SK-N-SH treated with all-trans-retinoic acid at 6 μM for 48 hours (cell line): ENCODE data around the gene TMEM231.

Source experiments
- ATAC-seq: fragments of 200-7000 bp; cut with Tn5 transposase; 3 replicates; pipeline ENCODE4 v1.9.1; 2020; ENCODE audit warnings: mild to moderate bottlenecking, moderate library complexity
- ARNTL ChIP-seq: fragments of 450-650 bp; formaldehyde crosslinking; IDR thresholded peaks from 2 replicates; pipeline ENCODE4 v1.5.0; 2020; ENCODE audit warnings: low read depth, mild to moderate bottlenecking, moderate library complexity, borderline replicate concordance
- BACH2 ChIP-seq: fragments of 250-450 bp; sonication (Bioruptor Pico); IDR thresholded peaks from 2 replicates; pipeline ENCODE4 v1.9.0; 2021; ENCODE audit warnings: mild to moderate bottlenecking, borderline replicate concordance
- CSDC2 ChIP-seq: fragments of 250-450 bp; sonication (Bioruptor Pico); IDR thresholded peaks from 2 replicates; pipeline ENCODE4 v1.5.0; 2020; ENCODE audit warnings: mild to moderate bottlenecking, moderate library complexity
- ESRRG ChIP-seq: fragments of 250-450 bp; sonication (Bioruptor Pico); IDR thresholded peaks from 2 replicates; pipeline ENCODE4 v1.6.1; 2021; ENCODE audit warnings: mild to moderate bottlenecking
- GLIS3 ChIP-seq: fragments of 250-450 bp; sonication (Bioruptor Pico); IDR thresholded peaks from 2 replicates; pipeline ENCODE4 v1.5.0; 2020; ENCODE audit warnings: mild to moderate bottlenecking, moderate library complexity
- PPARA ChIP-seq: fragments of 250-450 bp; sonication (Bioruptor Pico); IDR thresholded peaks from 2 replicates; pipeline ENCODE4 v1.5.0; 2020; ENCODE audit warnings: mild to moderate bottlenecking, borderline replicate concordance
- RARB ChIP-seq: fragments of 250-450 bp; sonication (Bioruptor Pico); IDR thresholded peaks from 2 replicates; pipeline ENCODE4 v1.8.0; 2021; ENCODE audit warnings: mild to moderate bottlenecking, moderate library complexity
- SNAI2 ChIP-seq: fragments of 250-450 bp; sonication (Bioruptor Pico); IDR thresholded peaks from 2 replicates; pipeline ENCODE4 v1.5.0; 2020; ENCODE audit warnings: mild to moderate bottlenecking, moderate library complexity
- TCF4 ChIP-seq: fragments of 250-450 bp; sonication (Bioruptor Pico); IDR thresholded peaks from 2 replicates; pipeline ENCODE4 v1.8.0; 2021; ENCODE audit warnings: mild to moderate bottlenecking, moderate library complexity, borderline replicate concordance
- TOX ChIP-seq: fragments of 250-450 bp; sonication (Bioruptor Pico); IDR thresholded peaks from 2 replicates; pipeline ENCODE4 v1.8.0; 2021; ENCODE audit warnings: mild to moderate bottlenecking, moderate library complexity, borderline replicate concordance
- ZC3H10 ChIP-seq: fragments of 250-450 bp; sonication (Bioruptor Pico); IDR thresholded peaks from 2 replicates; pipeline ENCODE4 v1.5.1; 2021; ENCODE audit warnings: mild to moderate bottlenecking, moderate library complexity
- ZFP3 ChIP-seq: fragments of 250-450 bp; sonication (Bioruptor Pico); IDR thresholded peaks from 2 replicates; pipeline ENCODE4 v1.5.0; 2020; ENCODE audit warnings: mild to moderate bottlenecking, moderate library complexity
- ZFP30 ChIP-seq: fragments of 450-650 bp; formaldehyde crosslinking; IDR thresholded peaks from 2 replicates; pipeline ENCODE4 v1.5.0; 2022; ENCODE audit warnings: mild to moderate bottlenecking, moderate library complexity
- ZNF565 ChIP-seq: fragments of 450-650 bp; formaldehyde crosslinking; conservative IDR thresholded peaks from 2 replicates; pipeline ENCODE4 v1.5.0; 2020; ENCODE audit warnings: low read depth, mild to moderate bottlenecking, moderate library complexity
- ZNF70 ChIP-seq: fragments of 450-650 bp; formaldehyde crosslinking; IDR thresholded peaks from 2 replicates; pipeline ENCODE4 v1.5.0; 2020; ENCODE audit warnings: mild to moderate bottlenecking, moderate library complexity
- ZNF8 ChIP-seq: fragments of 450-650 bp; formaldehyde crosslinking; IDR thresholded peaks from 2 replicates; pipeline ENCODE4 v1.5.0; 2020; ENCODE audit warnings: mild to moderate bottlenecking, moderate library complexity
- TF ChIP-seq, protein P1 (sequence below): fragments of 250-450 bp; sonication (Bioruptor Pico); IDR thresholded peaks from 2 replicates; pipeline ENCODE4 v1.5.1; 2021; ENCODE audit warnings: mild to moderate bottlenecking, moderate library complexity
- TF ChIP-seq, protein P2 (sequence below): fragments of 250-450 bp; sonication (Bioruptor Pico); IDR thresholded peaks from 2 replicates; pipeline ENCODE4 v1.5.1; 2020; ENCODE audit warnings: low read depth, mild to moderate bottlenecking, moderate library complexity
- TF ChIP-seq, protein P3 (sequence below): fragments of 250-450 bp; sonication (Bioruptor Pico); IDR thresholded peaks from 2 replicates; pipeline ENCODE4 v1.5.0; 2020; ENCODE audit warnings: mild to moderate bottlenecking, moderate library complexity
- TF ChIP-seq, protein P4 (sequence below): fragments of 250-450 bp; sonication (Bioruptor Pico); IDR thresholded peaks from 2 replicates; pipeline ENCODE4 v1.8.0; 2021; ENCODE audit warnings: low read depth, mild to moderate bottlenecking, moderate library complexity, borderline replicate concordance
- TF ChIP-seq, protein P5 (sequence below): fragments of 250-450 bp; sonication (Bioruptor Pico); IDR thresholded peaks from 2 replicates; pipeline ENCODE4 v1.8.0; 2020; ENCODE audit warnings: mild to moderate bottlenecking, moderate library complexity, borderline replicate concordance

Gene TMEM231

DNA sequence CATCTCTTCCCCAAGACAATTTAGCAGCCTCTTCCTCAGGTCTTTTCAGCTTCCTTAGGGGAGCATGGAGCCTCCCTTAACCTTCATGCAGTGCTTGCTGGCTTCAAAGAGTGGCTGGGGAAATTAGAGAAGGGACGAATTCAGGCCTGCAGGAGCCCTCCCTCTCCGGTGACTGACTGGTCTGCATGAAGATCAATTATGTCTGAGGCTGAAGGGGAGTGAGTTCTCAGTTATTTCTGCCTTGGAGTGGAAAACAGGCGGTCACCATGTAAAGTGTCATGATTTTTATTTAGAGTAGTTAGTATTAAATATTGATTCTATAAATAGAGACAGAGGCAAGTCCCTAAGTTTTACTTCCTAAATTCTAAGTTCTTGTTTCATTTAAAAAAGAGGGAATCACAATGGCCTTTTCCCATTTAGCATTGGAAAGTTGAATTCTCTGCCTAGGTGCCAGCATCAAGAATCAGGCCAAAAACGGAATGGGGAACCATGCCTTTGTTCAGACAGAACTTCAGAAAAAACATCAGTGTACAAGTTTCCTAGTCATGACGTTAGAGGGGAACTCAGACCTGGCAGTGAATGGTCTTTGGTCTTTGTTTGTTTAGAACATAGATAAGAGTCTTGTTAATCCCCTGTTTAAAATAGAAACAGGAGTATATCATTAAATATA lies 14.5 kb upstream of the TMEM231 start (continued):
- TF ChIP-seq, protein P1, sequence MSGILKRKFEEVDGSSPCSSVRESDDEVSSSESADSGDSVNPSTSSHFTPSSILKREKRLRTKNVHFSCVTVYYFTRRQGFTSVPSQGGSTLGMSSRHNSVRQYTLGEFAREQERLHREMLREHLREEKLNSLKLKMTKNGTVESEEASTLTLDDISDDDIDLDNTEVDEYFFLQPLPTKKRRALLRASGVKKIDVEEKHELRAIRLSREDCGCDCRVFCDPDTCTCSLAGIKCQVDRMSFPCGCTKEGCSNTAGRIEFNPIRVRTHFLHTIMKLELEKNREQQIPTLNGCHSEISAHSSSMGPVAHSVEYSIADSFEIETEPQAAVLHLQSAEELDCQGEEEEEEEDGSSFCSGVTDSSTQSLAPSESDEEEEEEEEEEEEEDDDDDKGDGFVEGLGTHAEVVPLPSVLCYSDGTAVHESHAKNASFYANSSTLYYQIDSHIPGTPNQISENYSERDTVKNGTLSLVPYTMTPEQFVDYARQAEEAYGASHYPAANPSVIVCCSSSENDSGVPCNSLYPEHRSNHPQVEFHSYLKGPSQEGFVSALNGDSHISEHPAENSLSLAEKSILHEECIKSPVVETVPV (CRISPR knock-in tag), result no peak
- TF ChIP-seq, all 23 proteins: peak for 0

DNA sequence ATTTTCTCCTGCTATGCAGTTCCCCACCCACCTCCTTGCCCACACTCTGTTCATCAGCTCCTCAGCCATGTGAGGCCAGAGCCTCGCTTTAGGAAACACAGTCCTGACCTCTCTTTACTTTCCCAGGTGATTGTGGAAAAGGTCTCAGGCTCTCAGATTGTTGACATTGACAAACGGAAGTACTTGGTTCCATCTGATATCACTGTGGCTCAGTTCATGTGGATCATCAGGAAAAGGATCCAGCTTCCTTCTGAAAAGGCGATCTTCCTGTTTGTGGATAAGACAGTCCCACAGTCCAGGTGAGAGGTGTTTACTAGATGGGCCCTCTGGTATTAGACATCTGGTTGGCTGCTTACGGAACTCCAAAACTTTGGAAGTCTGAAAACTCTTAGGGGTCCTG lies 11.9 kb upstream of the TMEM231 start:
- ATAC-seq, result no peak

DNA sequence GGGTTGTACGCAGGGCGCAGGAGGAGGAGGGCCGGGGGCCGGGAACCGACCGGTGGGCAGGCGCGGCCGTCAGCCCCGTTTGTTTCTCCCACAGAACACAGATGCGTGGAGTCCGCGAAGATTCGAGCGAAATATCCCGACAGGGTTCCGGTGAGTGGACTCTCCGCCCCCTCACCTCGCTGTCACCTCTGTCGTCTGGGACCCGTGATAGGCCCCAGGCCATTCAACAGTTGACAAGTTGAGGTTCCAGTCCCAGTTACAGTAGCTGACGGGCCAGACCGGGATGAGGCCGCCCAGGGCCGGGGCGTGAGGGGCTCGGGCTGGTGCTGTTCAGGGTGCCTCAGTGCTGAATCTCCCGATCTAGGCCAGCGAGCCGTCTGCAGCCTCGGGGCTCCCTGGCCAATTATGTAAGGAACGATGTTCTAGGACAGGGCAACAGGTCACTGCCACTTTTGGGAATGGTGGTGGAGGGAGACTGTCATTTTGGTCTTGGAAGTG lies 10.8 kb upstream of the TMEM231 start:
- TF ChIP-seq BACH2 (CRISPR knock-in tag), result no peak
- no peak for TF ChIP-seq ZFP30 (CRISPR knock-in tag)
- TF ChIP-seq ZNF8 (CRISPR knock-in tag), result no peak
- TF ChIP-seq PPARA (CRISPR knock-in tag), result no peak
- TF ChIP-seq, protein P2, sequence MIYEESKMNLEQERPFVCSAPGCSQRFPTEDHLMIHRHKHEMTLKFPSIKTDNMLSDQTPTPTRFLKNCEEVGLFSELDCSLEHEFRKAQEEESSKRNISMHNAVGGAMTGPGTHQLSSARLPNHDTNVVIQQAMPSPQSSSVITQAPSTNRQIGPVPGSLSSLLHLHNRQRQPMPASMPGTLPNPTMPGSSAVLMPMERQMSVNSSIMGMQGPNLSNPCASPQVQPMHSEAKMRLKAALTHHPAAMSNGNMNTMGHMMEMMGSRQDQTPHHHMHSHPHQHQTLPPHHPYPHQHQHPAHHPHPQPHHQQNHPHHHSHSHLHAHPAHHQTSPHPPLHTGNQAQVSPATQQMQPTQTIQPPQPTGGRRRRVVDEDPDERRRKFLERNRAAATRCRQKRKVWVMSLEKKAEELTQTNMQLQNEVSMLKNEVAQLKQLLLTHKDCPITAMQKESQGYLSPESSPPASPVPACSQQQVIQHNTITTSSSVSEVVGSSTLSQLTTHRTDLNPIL (CRISPR knock-in tag), result no peak
- no peak for TF ChIP-seq RARB (CRISPR knock-in tag)
- ATAC-seq, result peak; percentile 30

More for the DNA sequence above, 11.9 kb upstream of the TMEM231 start:
- no peak for TF ChIP-seq ZNF70 (CRISPR knock-in tag)
- TF ChIP-seq, protein P1 (CRISPR knock-in tag), result no peak
- TF ChIP-seq, protein P3, sequence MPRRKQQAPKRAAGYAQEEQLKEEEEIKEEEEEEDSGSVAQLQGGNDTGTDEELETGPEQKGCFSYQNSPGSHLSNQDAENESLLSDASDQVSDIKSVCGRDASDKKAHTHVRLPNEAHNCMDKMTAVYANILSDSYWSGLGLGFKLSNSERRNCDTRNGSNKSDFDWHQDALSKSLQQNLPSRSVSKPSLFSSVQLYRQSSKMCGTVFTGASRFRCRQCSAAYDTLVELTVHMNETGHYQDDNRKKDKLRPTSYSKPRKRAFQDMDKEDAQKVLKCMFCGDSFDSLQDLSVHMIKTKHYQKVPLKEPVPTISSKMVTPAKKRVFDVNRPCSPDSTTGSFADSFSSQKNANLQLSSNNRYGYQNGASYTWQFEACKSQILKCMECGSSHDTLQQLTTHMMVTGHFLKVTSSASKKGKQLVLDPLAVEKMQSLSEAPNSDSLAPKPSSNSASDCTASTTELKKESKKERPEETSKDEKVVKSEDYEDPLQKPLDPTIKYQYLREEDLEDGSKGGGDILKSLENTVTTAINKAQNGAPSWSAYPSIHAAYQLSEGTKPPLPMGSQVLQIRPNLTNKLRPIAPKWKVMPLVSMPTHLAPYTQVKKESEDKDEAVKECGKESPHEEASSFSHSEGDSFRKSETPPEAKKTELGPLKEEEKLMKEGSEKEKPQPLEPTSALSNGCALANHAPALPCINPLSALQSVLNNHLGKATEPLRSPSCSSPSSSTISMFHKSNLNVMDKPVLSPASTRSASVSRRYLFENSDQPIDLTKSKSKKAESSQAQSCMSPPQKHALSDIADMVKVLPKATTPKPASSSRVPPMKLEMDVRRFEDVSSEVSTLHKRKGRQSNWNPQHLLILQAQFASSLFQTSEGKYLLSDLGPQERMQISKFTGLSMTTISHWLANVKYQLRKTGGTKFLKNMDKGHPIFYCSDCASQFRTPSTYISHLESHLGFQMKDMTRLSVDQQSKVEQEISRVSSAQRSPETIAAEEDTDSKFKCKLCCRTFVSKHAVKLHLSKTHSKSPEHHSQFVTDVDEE (CRISPR knock-in tag), result no peak
- no peak for TF ChIP-seq BACH2 (CRISPR knock-in tag)
- TF ChIP-seq ESRRG, result no peak
- TF ChIP-seq, protein P2 (CRISPR knock-in tag), result no peak
- TF ChIP-seq TCF4, result no peak
- TF ChIP-seq CSDC2 (CRISPR knock-in tag), result no peak
- TF ChIP-seq ZNF8 (CRISPR knock-in tag), result no peak
- TF ChIP-seq, protein P4, sequence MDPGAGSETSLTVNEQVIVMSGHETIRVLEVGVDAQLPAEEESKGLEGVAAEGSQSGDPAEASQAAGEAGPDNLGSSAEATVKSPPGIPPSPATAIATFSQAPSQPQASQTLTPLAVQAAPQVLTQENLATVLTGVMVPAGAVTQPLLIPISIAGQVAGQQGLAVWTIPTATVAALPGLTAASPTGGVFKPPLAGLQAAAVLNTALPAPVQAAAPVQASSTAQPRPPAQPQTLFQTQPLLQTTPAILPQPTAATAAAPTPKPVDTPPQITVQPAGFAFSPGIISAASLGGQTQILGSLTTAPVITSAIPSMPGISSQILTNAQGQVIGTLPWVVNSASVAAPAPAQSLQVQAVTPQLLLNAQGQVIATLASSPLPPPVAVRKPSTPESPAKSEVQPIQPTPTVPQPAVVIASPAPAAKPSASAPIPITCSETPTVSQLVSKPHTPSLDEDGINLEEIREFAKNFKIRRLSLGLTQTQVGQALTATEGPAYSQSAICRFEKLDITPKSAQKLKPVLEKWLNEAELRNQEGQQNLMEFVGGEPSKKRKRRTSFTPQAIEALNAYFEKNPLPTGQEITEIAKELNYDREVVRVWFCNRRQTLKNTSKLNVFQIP, result no peak
- TF ChIP-seq SNAI2 (CRISPR knock-in tag), result no peak
- no peak for TF ChIP-seq RARB (CRISPR knock-in tag)
- no peak for TF ChIP-seq TOX (CRISPR knock-in tag)
- TF ChIP-seq GLIS3, result no peak
- TF ChIP-seq ZFP3 (CRISPR knock-in tag), result no peak
- TF ChIP-seq ZNF565 (CRISPR knock-in tag), result no peak
- no peak for TF ChIP-seq ARNTL (CRISPR knock-in tag)
- TF ChIP-seq, protein P5, sequence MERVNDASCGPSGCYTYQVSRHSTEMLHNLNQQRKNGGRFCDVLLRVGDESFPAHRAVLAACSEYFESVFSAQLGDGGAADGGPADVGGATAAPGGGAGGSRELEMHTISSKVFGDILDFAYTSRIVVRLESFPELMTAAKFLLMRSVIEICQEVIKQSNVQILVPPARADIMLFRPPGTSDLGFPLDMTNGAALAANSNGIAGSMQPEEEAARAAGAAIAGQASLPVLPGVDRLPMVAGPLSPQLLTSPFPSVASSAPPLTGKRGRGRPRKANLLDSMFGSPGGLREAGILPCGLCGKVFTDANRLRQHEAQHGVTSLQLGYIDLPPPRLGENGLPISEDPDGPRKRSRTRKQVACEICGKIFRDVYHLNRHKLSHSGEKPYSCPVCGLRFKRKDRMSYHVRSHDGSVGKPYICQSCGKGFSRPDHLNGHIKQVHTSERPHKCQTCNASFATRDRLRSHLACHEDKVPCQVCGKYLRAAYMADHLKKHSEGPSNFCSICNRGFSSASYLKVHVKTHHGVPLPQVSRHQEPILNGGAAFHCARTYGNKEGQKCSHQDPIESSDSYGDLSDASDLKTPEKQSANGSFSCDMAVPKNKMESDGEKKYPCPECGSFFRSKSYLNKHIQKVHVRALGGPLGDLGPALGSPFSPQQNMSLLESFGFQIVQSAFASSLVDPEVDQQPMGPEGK (CRISPR knock-in tag), result no peak
- TF ChIP-seq ZC3H10, result no peak
- TF ChIP-seq ZFP30 (CRISPR knock-in tag), result no peak
- TF ChIP-seq, all 23 proteins: peak for 0
